T-helper 2 cell treated with Interferon-gamma antibody and Interleukin-4, amounts not matched to agents 5 μg/mL and 100 μg/mL, for 36 hours (primary cell): ENCODE results near the gene SHISA5.

Source experiments
- DNase-seq: peaks from one replicate; pipeline ENCODE4 v3.0.0; 2021; ENCODE audit warnings: low spot score
- H3K27ac Mint-ChIP-seq: one replicate; pipeline ENCODE4 v1.8.0; 2021; ENCODE audit warnings: mild to moderate bottlenecking, mixed read lengths
- H3K27me3 Mint-ChIP-seq: one replicate; pipeline ENCODE4 v1.8.0; 2021; ENCODE audit warnings: low read depth, mixed read lengths
- H3K36me3 Mint-ChIP-seq: one replicate; pipeline ENCODE4 v1.8.0; 2021; ENCODE audit warnings: low read depth, mixed read lengths
- H3K4me1 Mint-ChIP-seq: one replicate; pipeline ENCODE4 v1.8.0; 2021; ENCODE audit warnings: low read depth, mixed read lengths
- H3K4me3 Mint-ChIP-seq: one replicate; pipeline ENCODE4 v1.8.0; 2022; ENCODE audit warnings: mild to moderate bottlenecking, moderate library complexity, mixed read lengths
- H3K9me3 Mint-ChIP-seq: one replicate; pipeline ENCODE4 v1.8.0; 2021; ENCODE audit warnings: mixed read lengths

SHISA5 gene

GRCh38 chr3:48423883-48424695, 79.9 kb downstream of the SHISA5 start:
- no peak overlapping the region for H3K4me3 Mint-ChIP-seq
- H3K27ac Mint-ChIP-seq = no peak overlapping the region
- H3K27me3 Mint-ChIP-seq = peaks cover 18% of the 10 kb centered on the region
- no peak for DNase-seq
- H3K9me3 Mint-ChIP-seq = no peaks in the 10 kb centered on the region
- no peaks in the 10 kb centered on the region for H3K36me3 Mint-ChIP-seq
- no peaks in the 10 kb centered on the region for H3K4me1 Mint-ChIP-seq

- peaks cover 16% of the 10 kb centered on the region for H3K27me3 Mint-ChIP-seq
- H3K4me3 Mint-ChIP-seq = no peak overlapping the region
- H3K4me1 Mint-ChIP-seq = no peaks in the 10 kb centered on the region
- no peaks in the 10 kb centered on the region for H3K36me3 Mint-ChIP-seq
- no peaks in the 10 kb centered on the region for H3K9me3 Mint-ChIP-seq
- H3K27ac Mint-ChIP-seq = no peak overlapping the region
- DNase-seq = no peak
These were observed 80.6 kb downstream of the SHISA5 start for GRCh38 chr3:48423241-48423882.

GRCh38 chr3:48422681-48423080, 81.3 kb downstream of the SHISA5 start:
- Mint-ChIP-seq H3K4me1 (no peaks in the 10 kb centered on the region), H3K27me3 (peaks cover 9% of the 10 kb centered on the region), H3K9me3 (no peaks in the 10 kb centered on the region), H3K36me3 (no peaks in the 10 kb centered on the region), H3K27ac (no peak overlapping the region), H3K4me3 (no peak overlapping the region)
- DNase-seq = no peak

GRCh38 chr3:48422272-48422671, 81.7 kb downstream of the SHISA5 start:
- H3K4me1 Mint-ChIP-seq = no peaks in the 10 kb centered on the region
- no peak for DNase-seq
- no peak overlapping the region for H3K27ac Mint-ChIP-seq
- peaks cover 5% of the 10 kb centered on the region for H3K27me3 Mint-ChIP-seq
- H3K36me3 Mint-ChIP-seq = no peaks in the 10 kb centered on the region
- H3K4me3 Mint-ChIP-seq = no peak overlapping the region
- no peaks in the 10 kb centered on the region for H3K9me3 Mint-ChIP-seq

- Mint-ChIP-seq H3K4me1 (no peaks in the 10 kb centered on the region), H3K27me3 (no peaks in the 10 kb centered on the region), H3K4me3 (no peak overlapping the region), H3K36me3 (no peaks in the 10 kb centered on the region), H3K27ac (no peak overlapping the region), H3K9me3 (no peaks in the 10 kb centered on the region)
- DNase-seq = no peak
These were observed 83.4 kb downstream of the SHISA5 start for GRCh38 chr3:48420561-48420960.

GRCh38 chr3:48419597-48419996, 84.4 kb downstream of the SHISA5 start:
- DNase-seq = no peak
- Mint-ChIP-seq H3K27ac (no peak overlapping the region), H3K36me3 (no peaks in the 10 kb centered on the region), H3K4me3 (no peak overlapping the region), H3K4me1 (no peaks in the 10 kb centered on the region), H3K27me3 (no peaks in the 10 kb centered on the region), H3K9me3 (no peaks in the 10 kb centered on the region)

GRCh38 chr3:48419149-48419548, 84.8 kb downstream of the SHISA5 start:
- Mint-ChIP-seq H3K36me3 (no peaks in the 10 kb centered on the region), H3K27me3 (no peaks in the 10 kb centered on the region), H3K27ac (no peak overlapping the region), H3K4me1 (no peaks in the 10 kb centered on the region), H3K9me3 (no peaks in the 10 kb centered on the region), H3K4me3 (no peak overlapping the region)
- no peak for DNase-seq

GRCh38 chr3:48418651-48419050, 85.3 kb downstream of the SHISA5 start:
- DNase-seq = no peak
- no peak overlapping the region for H3K4me3 Mint-ChIP-seq
- no peak overlapping the region for H3K27ac Mint-ChIP-seq
- no peaks in the 10 kb centered on the region for H3K9me3 Mint-ChIP-seq
- H3K4me1 Mint-ChIP-seq = no peaks in the 10 kb centered on the region
- H3K27me3 Mint-ChIP-seq = no peaks in the 10 kb centered on the region
- no peaks in the 10 kb centered on the region for H3K36me3 Mint-ChIP-seq

GRCh38 chr3:48418140-48418539, 85.8 kb downstream of the SHISA5 start:
- H3K27ac Mint-ChIP-seq = no peak overlapping the region
- H3K4me3 Mint-ChIP-seq = no peak overlapping the region
- no peaks in the 10 kb centered on the region for H3K36me3 Mint-ChIP-seq
- no peaks in the 10 kb centered on the region for H3K27me3 Mint-ChIP-seq
- DNase-seq = no peak
- H3K4me1 Mint-ChIP-seq = no peaks in the 10 kb centered on the region
- no peaks in the 10 kb centered on the region for H3K9me3 Mint-ChIP-seq
